HG02610 (cell line): ENCODE results near the gene CNTNAP2.
A peak's percentile ranks its signal among the peaks of the same experiment; 100 is the strongest.
"Not testable (repeated sequence)": the region's sequence is repeated elsewhere in the genome, so short reads cannot be mapped to it uniquely, and the experiment has no call there.

ENCODE experiments used
- ATAC-seq: cut with Tn5 transposase; IDR thresholded peaks from one replicate; pipeline ENCODE4 v1.9.1; 2021; ENCODE audit warnings: mild to moderate bottlenecking, moderate library complexity; ENCODE audit not compliant: unreplicated experiment

The CNTNAP2 gene

GRCh38 chr7:148031019-148031418, 1914.4 kb downstream of the CNTNAP2 start:
- ATAC-seq: no peak

- no peak for ATAC-seq
These were observed 1915.2 kb downstream of the CNTNAP2 start for GRCh38 chr7:148031811-148032210.

GRCh38 chr7:148035950-148036349, 1919.3 kb downstream of the CNTNAP2 start:
- ATAC-seq: no peak

- no peak for ATAC-seq
These were observed 1920.4 kb downstream of the CNTNAP2 start for GRCh38 chr7:148037044-148037443.

- ATAC-seq: no peak
These were observed 1924.6 kb downstream of the CNTNAP2 start for GRCh38 chr7:148041156-148041555.

- no peak for ATAC-seq
These were observed 1926.5 kb downstream of the CNTNAP2 start for GRCh38 chr7:148042935-148043631.

GRCh38 chr7:148044173-148044572, 1927.6 kb downstream of the CNTNAP2 start:
- ATAC-seq: no peak

- ATAC-seq: no peak
These were observed 1928.9 kb downstream of the CNTNAP2 start for GRCh38 chr7:148045521-148045920.

GRCh38 chr7:148049068-148049467, 1932.5 kb downstream of the CNTNAP2 start:
- peak; percentile 63 for ATAC-seq

- ATAC-seq: no peak
These were observed 1934.0 kb downstream of the CNTNAP2 start for GRCh38 chr7:148050492-148051158.

GRCh38 chr7:148056406-148056805, 1939.8 kb downstream of the CNTNAP2 start:
- ATAC-seq: no peak

GRCh38 chr7:148058092-148058491, 1941.5 kb downstream of the CNTNAP2 start:
- ATAC-seq: no peak

- ATAC-seq: no peak
These were observed 1942.2 kb downstream of the CNTNAP2 start for GRCh38 chr7:148058753-148059152.

GRCh38 chr7:148060724-148061123, 1944.1 kb downstream of the CNTNAP2 start:
- peak; percentile 99 for ATAC-seq

- ATAC-seq: not testable (repeated sequence)
These were observed 1961.5 kb downstream of the CNTNAP2 start for GRCh38 chr7:148078111-148078510.

GRCh38 chr7:148079206-148080080, 1962.8 kb downstream of the CNTNAP2 start:
- ATAC-seq: no peak

GRCh38 chr7:148083448-148083847, 1966.8 kb downstream of the CNTNAP2 start:
- no peak for ATAC-seq

GRCh38 chr7:148084138-148084537, 1967.5 kb downstream of the CNTNAP2 start:
- peak; percentile 68 for ATAC-seq

- no peak for ATAC-seq
These were observed 1975.3 kb downstream of the CNTNAP2 start for GRCh38 chr7:148091882-148092281.

GRCh38 chr7:148093375-148094166, 1977.0 kb downstream of the CNTNAP2 start:
- ATAC-seq: no peak

GRCh38 chr7:148095066-148095465, 1978.5 kb downstream of the CNTNAP2 start:
- ATAC-seq: no peak
